GM12872 (cell line): ENCODE data around the gene NEURL4.

ENCODE experiments used
- CTCF ChIP-seq: IDR thresholded peaks from 3 replicates; pipeline ENCODE4 v1.5.1; 2011; ENCODE audit warnings: low read depth, mild to moderate bottlenecking, low read length, moderate library complexity; ENCODE audit not compliant: insufficient read depth

Gene NEURL4

GRCh38 chr17:7294614-7295153 is 34.5 kb downstream of the NEURL4 start, which contains the start of gene YBX2:
Gene YBX2, minus strand, starts transcription at chr17:7294639. Its CDS starts 139 bp downstream, at chr17:7294500.
- no peak for TF ChIP-seq CTCF

- no peak for TF ChIP-seq CTCF
Observed at GRCh38 chr17:7293816-7294613, 35.1 kb downstream of the NEURL4 start.

- TF ChIP-seq CTCF = no peak
Observed at GRCh38 chr17:7293159-7293558, 36.0 kb downstream of the NEURL4 start.

GRCh38 chr17:7292729-7293128 is 36.4 kb downstream of the NEURL4 start:
- TF ChIP-seq CTCF = no peak

- TF ChIP-seq CTCF = no peak
Observed at GRCh38 chr17:7292194-7292593, 36.9 kb downstream of the NEURL4 start.

- no peak for TF ChIP-seq CTCF
Observed at GRCh38 chr17:7290685-7291084, 38.5 kb downstream of the NEURL4 start.

GRCh38 chr17:7290166-7290565 is 39.0 kb downstream of the NEURL4 start:
- no peak for TF ChIP-seq CTCF
